Calu3 (cell line): Measurements from ENCODE around the gene ZBTB16. TPM values are rescaled to one million over a fixed set of nuclear protein-coding genes. Genes with fewer than 3 reads are reported as not detected.

Experiments
- BruUV-seq: library from RNA; stranded (reverse); fragments of 400-500 nt; replicated peaks from 2 replicates; lab custom pipeline; 2021; lab: Mats Ljungman, UMichigan
- CTCF ChIA-PET: fragments of 300-600 bp; sonication (Branson Sonifier 250); formaldehyde crosslinking; loops from one replicate; lab custom pipeline; 2022; ENCODE audit warnings: antibody characterized with exemption; lab: Charles Lee
- DNase-seq: peaks from one replicate; pipeline ENCODE4 v3.0.0; 2022
- H3K27ac Mint-ChIP-seq: one replicate; pipeline ENCODE4 v1.8.0; 2022; ENCODE audit warnings: mixed read lengths; ENCODE audit not compliant: unreplicated experiment
- H3K27me3 Mint-ChIP-seq: one replicate; pipeline ENCODE4 v1.8.0; 2022; ENCODE audit warnings: mixed read lengths; ENCODE audit not compliant: unreplicated experiment
- H3K36me3 Mint-ChIP-seq: one replicate; pipeline ENCODE4 v1.8.0; 2022; ENCODE audit warnings: mild to moderate bottlenecking, moderate library complexity, mixed read lengths; ENCODE audit not compliant: insufficient read depth, unreplicated experiment
- H3K4me1 Mint-ChIP-seq: one replicate; pipeline ENCODE4 v1.8.0; 2022; ENCODE audit warnings: mild to moderate bottlenecking, low read depth, mixed read lengths; ENCODE audit not compliant: unreplicated experiment
- H3K4me3 Mint-ChIP-seq: one replicate; pipeline ENCODE4 v1.8.0; 2022; ENCODE audit warnings: mild to moderate bottlenecking, low read depth, moderate library complexity, mixed read lengths; ENCODE audit not compliant: unreplicated experiment
- H3K9me3 Mint-ChIP-seq: one replicate; pipeline ENCODE4 v1.8.0; 2022; ENCODE audit warnings: low read depth, mixed read lengths; ENCODE audit not compliant: unreplicated experiment
- CTCF ChIP-seq: fragments of 200-600 bp; IDR thresholded peaks from one replicate; pipeline ENCODE4 v1.8.0; 2022; ENCODE audit warnings: antibody characterized with exemption; ENCODE audit not compliant: unreplicated experiment
- intact Hi-C: fragments of 100-400 bp; cut with micrococcal nuclease; formaldehyde crosslinking; loops from one replicate; pipeline ENCODE4 v1.10.0; 2022; ENCODE audit not compliant: unreplicated experiment
- total RNA-seq: library from RNA; stranded (reverse); gene quantifications from 2 replicates; pipeline ENCODE4 v1.2.3, GENCODE V29; 2022

ZBTB16 gene
- total RNA-seq, 1 experiment from 2014 or later = not detected

GRCh38 chr11:114057605-114058004 is 1.9 kb upstream of the ZBTB16 start:
- H3K9me3 Mint-ChIP-seq = no peaks in the 10 kb centered on the region
- intact Hi-C loops = no loop called here
- no peak overlapping the region for H3K4me3 Mint-ChIP-seq
- no TSS peak for BruUV-seq
- peaks cover 4% of the 10 kb centered on the region for H3K36me3 Mint-ChIP-seq
- no peak for TF ChIP-seq CTCF
- no peaks in the 10 kb centered on the region for H3K4me1 Mint-ChIP-seq
- H3K27me3 Mint-ChIP-seq = peaks cover 84% of the 10 kb centered on the region
- no peak overlapping the region for H3K27ac Mint-ChIP-seq
- CTCF ChIA-PET = no interaction called here
- DNase-seq = no peak

- Mint-ChIP-seq H3K4me3 (no peak overlapping the region), H3K4me1 (no peaks in the 10 kb centered on the region), H3K9me3 (no peaks in the 10 kb centered on the region), H3K27me3 (peaks cover 79% of the 10 kb centered on the region), H3K36me3 (peaks cover 4% of the 10 kb centered on the region), H3K27ac (no peak overlapping the region)
- no peak for DNase-seq
- TF ChIP-seq CTCF = no peak
- CTCF ChIA-PET = no interaction called here
- no TSS peak for BruUV-seq
- intact Hi-C loops = no loop called here
Measured at GRCh38 chr11:114058026-114058706, 1.3 kb upstream of the ZBTB16 start.

GRCh38 chr11:114058871-114059277 is 637 bp upstream of the ZBTB16 start:
- no TSS peak for BruUV-seq
- no peak for DNase-seq
- intact Hi-C loops = no loop called here
- Mint-ChIP-seq H3K4me3 (no peak overlapping the region), H3K4me1 (no peaks in the 10 kb centered on the region), H3K36me3 (peaks cover 4% of the 10 kb centered on the region), H3K27me3 (peaks cover 72% of the 10 kb centered on the region), H3K27ac (no peak overlapping the region), H3K9me3 (no peaks in the 10 kb centered on the region)
- CTCF ChIA-PET = no interaction called here
- no peak for TF ChIP-seq CTCF

- Mint-ChIP-seq H3K4me1 (no peaks in the 10 kb centered on the region), H3K36me3 (peaks cover 4% of the 10 kb centered on the region), H3K4me3 (peak overlapping the region; percentile 62), H3K27ac (no peak overlapping the region), H3K27me3 (peaks cover 72% of the 10 kb centered on the region), H3K9me3 (no peaks in the 10 kb centered on the region)
- intact Hi-C loops = no loop called here
- no peak for TF ChIP-seq CTCF
- no TSS peak for BruUV-seq
- DNase-seq = no peak
- CTCF ChIA-PET = no interaction called here
Measured at GRCh38 chr11:114059984-114060391, 477 bp downstream of the ZBTB16 start.
